Stimulated activated naive CD8-positive, alpha-beta T cell treated with anti-CD3 and anti-CD28 coated beads, Interleukin-15, Interleukin-2, amounts not matched to agents 100 ng/mL and 50 ng/mL, for 24 hours (primary cell): ENCODE measurements around the gene DCUN1D4.
A peak's percentile ranks its signal among the peaks of the same experiment; 100 is the strongest.

ENCODE experiments used
- H3K27ac Mint-ChIP-seq: one replicate; pipeline ENCODE4 v1.8.0; 2021; ENCODE audit warnings: mild to moderate bottlenecking, mixed read lengths
- H3K27me3 Mint-ChIP-seq: one replicate; pipeline ENCODE4 v1.8.0; 2021; ENCODE audit warnings: mixed read lengths
- H3K36me3 Mint-ChIP-seq: one replicate; pipeline ENCODE4 v1.8.0; 2021; ENCODE audit warnings: low read depth, mixed read lengths
- H3K4me1 Mint-ChIP-seq: one replicate; pipeline ENCODE4 v1.8.0; 2021; ENCODE audit warnings: low read depth, mixed read lengths
- H3K4me3 Mint-ChIP-seq: one replicate; pipeline ENCODE4 v1.8.0; 2021; ENCODE audit warnings: mild to moderate bottlenecking, mixed read lengths
- H3K9me3 Mint-ChIP-seq: one replicate; pipeline ENCODE4 v1.8.0; 2021; ENCODE audit warnings: mixed read lengths

Gene DCUN1D4

DNA sequence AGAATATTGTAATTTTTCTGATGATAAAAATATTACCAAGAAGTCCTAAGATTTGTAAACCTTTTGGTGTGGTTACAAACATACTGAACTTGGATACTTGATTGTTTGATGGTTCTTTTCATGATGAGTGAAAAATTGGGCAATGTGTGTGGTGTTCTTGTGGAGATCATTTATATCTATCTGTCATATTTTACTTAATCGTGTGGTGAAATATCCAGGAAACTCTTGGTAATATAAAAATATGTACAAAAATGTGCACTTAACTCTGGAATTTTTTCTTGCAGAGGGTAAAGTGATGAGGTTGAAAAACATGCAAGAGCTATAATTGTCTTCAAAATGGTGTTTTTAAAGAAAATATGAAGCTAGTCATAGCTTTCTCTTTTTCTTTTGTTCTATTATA is 2.8 kb downstream of the DCUN1D4 start:
- peaks cover 16% of the 10 kb centered on the region for H3K36me3 Mint-ChIP-seq
- peaks cover 39% of the 10 kb centered on the region for H3K4me1 Mint-ChIP-seq
- no peaks in the 10 kb centered on the region for H3K9me3 Mint-ChIP-seq
- no peaks in the 10 kb centered on the region for H3K27me3 Mint-ChIP-seq
- H3K4me3 Mint-ChIP-seq: peak overlapping the region; percentile 86
- no peak overlapping the region for H3K27ac Mint-ChIP-seq

DNA sequence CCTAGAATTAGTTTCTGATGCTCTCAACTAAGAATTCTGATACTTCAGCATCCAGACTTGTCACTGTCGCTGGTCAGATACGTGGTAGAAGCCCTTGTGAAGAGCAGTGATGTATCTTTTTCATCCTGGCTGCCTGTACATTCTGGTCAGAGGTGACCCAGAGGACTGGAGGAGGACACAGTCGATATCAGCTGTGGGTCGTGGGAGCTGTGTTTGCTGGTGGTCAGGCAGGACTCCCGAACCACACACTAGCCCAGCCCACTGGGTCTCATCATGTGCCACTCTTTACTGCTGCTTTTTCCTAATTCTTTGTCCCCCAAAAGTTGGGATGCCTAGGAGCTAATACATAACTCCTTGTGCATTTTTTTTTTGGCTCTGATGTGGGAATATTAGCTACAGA is 6.5 kb downstream of the DCUN1D4 start:
- H3K36me3 Mint-ChIP-seq: peaks cover 21% of the 10 kb centered on the region
- no peaks in the 10 kb centered on the region for H3K9me3 Mint-ChIP-seq
- no peak overlapping the region for H3K27ac Mint-ChIP-seq
- no peak overlapping the region for H3K4me3 Mint-ChIP-seq
- H3K27me3 Mint-ChIP-seq: no peaks in the 10 kb centered on the region
- H3K4me1 Mint-ChIP-seq: peaks cover 49% of the 10 kb centered on the region

DNA sequence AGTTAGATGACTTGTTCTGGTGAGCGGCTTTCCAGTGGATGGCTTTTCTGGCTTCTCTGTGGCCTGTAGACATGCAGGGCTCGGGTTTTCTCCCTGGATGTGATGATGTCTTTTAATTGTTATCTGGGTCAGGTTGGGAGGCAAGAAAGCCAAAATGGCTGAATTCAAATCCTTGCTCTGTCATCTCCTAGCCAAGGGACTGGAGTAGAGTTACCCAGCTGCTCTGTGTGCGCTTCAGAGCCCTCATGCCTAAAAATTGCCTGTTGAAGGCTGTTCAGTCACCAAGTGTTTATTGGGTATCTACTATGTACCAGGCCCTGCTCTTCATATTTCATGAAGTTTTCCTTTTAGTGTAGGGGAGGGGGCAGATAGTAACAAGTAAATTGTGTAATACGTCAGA is 7.3 kb downstream of the DCUN1D4 start:
- H3K4me1 Mint-ChIP-seq: peaks cover 49% of the 10 kb centered on the region
- H3K36me3 Mint-ChIP-seq: peaks cover 22% of the 10 kb centered on the region
- H3K4me3 Mint-ChIP-seq: no peak overlapping the region
- no peaks in the 10 kb centered on the region for H3K27me3 Mint-ChIP-seq
- H3K9me3 Mint-ChIP-seq: no peaks in the 10 kb centered on the region
- no peak overlapping the region for H3K27ac Mint-ChIP-seq

DNA sequence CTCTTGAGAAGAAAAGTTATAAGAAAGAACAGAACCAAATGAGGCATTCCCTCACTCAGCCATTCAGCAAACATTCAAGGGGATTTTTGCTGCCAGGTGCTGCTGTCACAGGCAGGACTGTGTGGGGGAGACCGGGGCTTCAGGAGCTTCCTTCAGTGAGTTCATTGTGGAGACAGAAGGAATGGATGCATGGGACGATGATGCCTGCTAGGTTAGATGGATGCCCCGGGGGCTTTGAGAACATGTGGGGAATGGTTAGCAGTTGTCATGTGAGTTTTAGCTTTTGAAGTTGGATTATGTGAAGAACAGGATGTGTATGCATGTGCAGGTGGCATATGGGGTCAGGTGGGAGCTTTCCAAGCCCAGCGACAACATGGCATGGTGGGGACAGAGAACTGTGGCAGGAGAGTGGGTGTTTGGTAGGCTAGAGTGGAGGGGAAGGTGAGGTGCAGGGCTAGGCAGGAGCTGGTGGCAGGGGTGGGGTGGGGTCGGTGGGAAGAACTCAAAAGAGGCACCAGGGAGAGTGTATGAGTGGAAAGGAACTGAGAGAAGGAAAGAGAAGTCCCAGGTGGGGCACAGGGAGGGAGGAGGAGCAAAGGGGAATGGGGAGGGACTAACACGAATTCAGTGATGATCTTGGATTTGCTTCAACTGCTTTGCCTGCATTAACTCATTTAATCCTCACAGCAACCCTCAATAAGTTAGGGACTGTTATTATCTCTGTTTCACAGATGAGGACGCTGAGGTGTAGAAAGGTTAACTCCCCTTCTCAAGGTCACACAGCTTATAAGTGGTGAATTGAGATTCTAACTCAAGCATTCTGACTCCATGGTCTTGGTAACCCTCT is 8.4 kb downstream of the DCUN1D4 start:
- H3K36me3 Mint-ChIP-seq: peaks cover 23% of the 10 kb centered on the region
- no peaks in the 10 kb centered on the region for H3K27me3 Mint-ChIP-seq
- peaks cover 41% of the 10 kb centered on the region for H3K4me1 Mint-ChIP-seq
- H3K4me3 Mint-ChIP-seq: no peak overlapping the region
- no peaks in the 10 kb centered on the region for H3K9me3 Mint-ChIP-seq
- no peak overlapping the region for H3K27ac Mint-ChIP-seq

DNA sequence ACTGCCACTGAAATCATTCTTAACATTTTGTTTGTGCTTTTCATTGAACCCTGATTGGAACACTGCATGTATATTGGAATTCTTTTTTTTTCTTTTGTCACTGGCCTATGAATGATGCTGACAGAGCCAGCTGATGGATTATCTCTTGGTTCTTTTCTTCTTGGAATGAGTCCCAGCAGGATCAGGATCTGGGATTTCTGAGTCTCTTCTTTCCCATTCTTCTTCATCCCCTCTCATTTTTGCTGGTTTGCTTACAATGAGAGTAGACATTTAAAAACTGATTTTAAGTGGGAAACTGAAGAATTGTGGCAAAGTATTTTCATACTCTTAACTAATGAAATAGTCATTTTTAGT is 9.0 kb downstream of the DCUN1D4 start:
- no peak overlapping the region for H3K4me3 Mint-ChIP-seq
- H3K36me3 Mint-ChIP-seq: peaks cover 23% of the 10 kb centered on the region

DNA sequence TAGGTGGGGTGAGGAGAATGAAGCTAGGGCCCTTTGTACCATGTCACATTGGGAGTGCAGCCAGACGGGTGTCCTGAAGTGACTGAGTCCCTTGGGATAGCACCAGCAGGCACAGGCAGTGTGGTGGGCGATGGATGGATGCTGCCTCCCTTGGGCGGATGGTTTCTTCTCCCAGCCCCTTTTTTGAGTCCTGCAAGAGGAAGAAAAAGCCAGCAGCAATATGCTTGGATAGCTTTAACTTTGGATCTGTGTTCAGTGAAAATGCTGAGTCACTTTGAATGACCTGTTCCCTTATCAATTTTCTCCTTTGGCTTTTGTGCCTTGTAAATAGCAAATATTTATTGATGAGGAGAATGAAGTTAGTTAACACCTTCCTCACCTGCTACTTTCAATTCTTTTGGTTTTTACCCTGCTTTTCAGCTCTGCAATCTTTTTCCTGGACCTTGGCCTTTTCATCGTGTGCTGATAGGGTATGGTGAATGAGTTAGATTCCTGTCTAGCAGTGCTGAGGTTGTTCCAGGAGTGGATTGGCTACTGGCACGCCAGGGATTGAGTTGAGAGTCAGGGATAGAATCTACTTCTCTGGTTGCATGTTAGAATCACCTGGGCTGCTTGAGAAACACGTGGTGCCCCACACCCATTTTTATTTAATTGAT is 10.2 kb downstream of the DCUN1D4 start:
- Mint-ChIP-seq H3K27ac (no peak overlapping the region), H3K4me1 (peaks cover 37% of the 10 kb centered on the region), H3K36me3 (peaks cover 33% of the 10 kb centered on the region), H3K27me3 (no peaks in the 10 kb centered on the region), H3K9me3 (no peaks in the 10 kb centered on the region), H3K4me3 (no peak overlapping the region)

More for the DNA sequence above, 9.0 kb downstream of the DCUN1D4 start:
- no peak overlapping the region for H3K27ac Mint-ChIP-seq
- peaks cover 40% of the 10 kb centered on the region for H3K4me1 Mint-ChIP-seq
- H3K27me3 Mint-ChIP-seq: no peaks in the 10 kb centered on the region
- no peaks in the 10 kb centered on the region for H3K9me3 Mint-ChIP-seq

DNA sequence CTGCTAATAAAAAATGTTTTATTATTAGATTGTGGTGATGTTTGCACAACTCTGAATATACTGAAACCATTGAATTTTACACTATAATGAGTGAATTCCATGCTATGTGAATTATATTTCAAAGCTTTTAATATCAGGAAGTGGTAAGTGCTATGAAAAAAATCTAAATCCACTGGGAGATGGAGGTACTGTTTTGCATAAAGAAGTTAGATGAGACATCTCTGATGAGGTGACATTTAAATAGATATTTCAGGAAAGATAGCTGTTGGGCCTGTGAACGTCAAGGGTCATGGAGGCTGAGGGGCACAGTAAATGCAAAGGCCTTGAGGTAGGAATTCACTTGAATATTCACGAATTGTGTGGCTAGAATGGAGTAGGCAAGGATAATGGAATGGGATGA is 12.3 kb downstream of the DCUN1D4 start:
- Mint-ChIP-seq H3K27ac (no peak overlapping the region), H3K36me3 (peaks cover 34% of the 10 kb centered on the region), H3K27me3 (no peaks in the 10 kb centered on the region), H3K4me3 (no peak overlapping the region), H3K9me3 (no peaks in the 10 kb centered on the region), H3K4me1 (peaks cover 39% of the 10 kb centered on the region)

DNA sequence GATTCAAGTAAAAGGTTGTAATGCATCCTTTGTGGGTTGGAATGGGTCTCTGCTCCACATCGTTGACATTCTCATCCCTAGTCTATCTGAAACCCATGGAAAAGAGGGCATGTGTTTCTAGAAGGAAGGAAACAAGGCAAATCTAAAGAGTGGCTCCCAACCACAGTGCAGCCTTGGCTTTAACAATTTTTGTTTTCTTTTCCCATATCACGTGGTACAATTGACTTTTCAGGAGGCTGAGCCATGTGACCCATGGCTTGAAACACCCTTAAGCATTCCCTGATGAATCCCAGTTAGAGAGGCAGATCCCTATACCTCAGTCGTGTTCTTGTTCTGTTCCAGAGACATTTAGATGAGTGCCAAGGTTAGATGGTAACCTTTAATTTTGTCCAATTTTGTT is 12.8 kb downstream of the DCUN1D4 start:
- Mint-ChIP-seq H3K4me3 (no peak overlapping the region), H3K27me3 (no peaks in the 10 kb centered on the region), H3K9me3 (no peaks in the 10 kb centered on the region), H3K36me3 (peaks cover 39% of the 10 kb centered on the region), H3K4me1 (peaks cover 38% of the 10 kb centered on the region), H3K27ac (no peak overlapping the region)

DNA sequence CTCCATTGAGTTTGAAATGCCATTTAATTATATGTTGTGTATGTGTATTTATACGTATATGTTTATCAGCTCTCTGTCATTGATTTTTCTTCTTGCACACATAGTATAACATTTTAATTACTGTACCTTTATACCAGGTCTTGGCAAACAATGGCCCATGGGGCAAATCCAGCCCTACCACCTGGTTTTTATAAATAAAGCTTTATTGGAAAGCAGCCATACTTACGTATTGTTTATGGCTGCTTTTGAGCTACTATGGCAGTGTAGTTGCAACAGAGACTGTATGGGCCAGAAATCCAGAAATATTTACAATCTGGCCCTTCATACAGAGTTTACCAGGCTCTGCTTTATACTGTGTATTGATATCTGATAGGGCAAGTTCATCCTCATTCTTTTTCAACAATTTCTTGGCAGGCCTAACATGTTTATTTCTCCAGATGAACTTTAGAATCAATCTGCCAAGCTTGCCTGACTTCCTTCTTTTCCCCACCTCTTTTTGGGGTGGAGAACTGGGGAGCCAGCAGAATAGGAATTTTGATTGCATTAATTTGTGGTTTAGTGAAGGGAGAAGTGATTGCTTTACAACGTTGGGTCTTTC is 15.8 kb downstream of the DCUN1D4 start:
- Mint-ChIP-seq H3K27me3 (no peaks in the 10 kb centered on the region), H3K27ac (no peak overlapping the region), H3K4me3 (no peak overlapping the region), H3K36me3 (peaks cover 47% of the 10 kb centered on the region), H3K4me1 (peaks cover 32% of the 10 kb centered on the region), H3K9me3 (no peaks in the 10 kb centered on the region)

DNA sequence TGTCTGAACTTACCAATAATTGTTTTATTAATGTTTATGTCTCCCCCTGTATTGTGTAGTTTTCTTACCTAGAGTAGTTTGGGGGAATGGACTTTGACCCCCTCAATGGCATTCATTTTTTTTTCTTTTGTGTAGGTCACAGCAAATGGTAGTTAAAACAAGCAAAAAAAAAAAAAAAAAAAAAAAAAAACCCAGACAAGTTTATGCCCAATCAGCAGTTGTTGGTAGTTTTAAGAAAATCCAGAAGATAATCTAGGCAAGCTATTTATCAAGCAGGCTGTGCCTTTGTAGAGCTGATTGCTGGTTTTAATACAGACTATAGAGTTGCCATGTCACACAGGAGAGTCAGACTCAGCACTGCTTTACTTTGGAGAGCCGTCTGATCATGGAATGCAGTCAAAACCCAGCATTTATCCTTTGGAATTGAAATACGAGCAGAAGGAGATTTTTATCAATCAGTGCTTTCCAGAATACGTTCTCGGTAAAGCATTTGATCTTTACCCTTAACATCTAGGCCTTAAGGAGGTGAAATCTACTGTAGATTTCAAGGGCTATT is 16.6 kb downstream of the DCUN1D4 start:
- H3K4me3 Mint-ChIP-seq: no peak overlapping the region
- peaks cover 24% of the 10 kb centered on the region for H3K4me1 Mint-ChIP-seq
- H3K9me3 Mint-ChIP-seq: no peaks in the 10 kb centered on the region
- H3K36me3 Mint-ChIP-seq: peaks cover 56% of the 10 kb centered on the region
- H3K27me3 Mint-ChIP-seq: no peaks in the 10 kb centered on the region
- no peak overlapping the region for H3K27ac Mint-ChIP-seq

DNA sequence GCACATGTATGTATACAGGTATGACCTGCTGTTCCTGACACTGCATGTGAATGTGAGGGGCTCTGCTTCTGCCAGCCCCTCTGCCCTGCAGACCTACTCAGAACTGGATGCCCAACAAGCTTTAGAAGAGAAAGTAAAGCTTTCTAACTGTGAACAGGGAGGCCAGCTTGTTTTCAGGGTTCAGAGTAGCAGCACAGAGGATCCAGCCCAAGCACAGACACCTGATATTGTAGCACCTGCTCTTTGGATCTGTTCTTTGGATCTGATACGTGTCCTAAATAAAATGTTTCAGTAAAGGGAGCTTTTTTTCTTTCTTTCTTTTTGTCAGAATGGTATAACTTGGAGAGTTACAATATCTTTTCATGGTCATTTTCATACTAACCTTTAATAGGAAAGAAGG is 19.2 kb downstream of the DCUN1D4 start:
- H3K27ac Mint-ChIP-seq: no peak overlapping the region
- H3K27me3 Mint-ChIP-seq: no peaks in the 10 kb centered on the region
- H3K4me3 Mint-ChIP-seq: no peak overlapping the region
- peaks cover 64% of the 10 kb centered on the region for H3K36me3 Mint-ChIP-seq
- no peaks in the 10 kb centered on the region for H3K9me3 Mint-ChIP-seq
- H3K4me1 Mint-ChIP-seq: peaks cover 16% of the 10 kb centered on the region

DNA sequence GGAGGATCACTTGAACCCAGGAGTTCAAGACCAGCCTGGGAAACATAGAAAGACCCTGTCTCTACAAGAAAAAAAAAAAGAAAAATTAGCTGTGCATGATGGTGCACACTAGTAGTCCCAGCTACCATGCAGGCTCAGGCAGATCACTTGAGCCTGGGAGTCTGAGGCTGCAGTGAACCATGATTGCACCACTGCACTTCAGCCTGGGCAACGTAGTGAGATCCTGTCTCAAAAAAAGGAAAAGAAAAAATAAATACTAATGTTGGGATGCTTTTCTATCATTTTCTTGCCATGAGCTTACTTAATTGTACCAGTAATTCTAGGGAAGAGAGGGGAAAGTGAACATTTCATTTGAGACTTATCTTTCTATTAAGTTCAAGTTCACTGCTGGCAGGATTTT is 19.8 kb downstream of the DCUN1D4 start:
- Mint-ChIP-seq H3K4me3 (no peak overlapping the region), H3K36me3 (peaks cover 63% of the 10 kb centered on the region), H3K27ac (no peak overlapping the region), H3K27me3 (no peaks in the 10 kb centered on the region), H3K9me3 (no peaks in the 10 kb centered on the region), H3K4me1 (peaks cover 16% of the 10 kb centered on the region)

DNA sequence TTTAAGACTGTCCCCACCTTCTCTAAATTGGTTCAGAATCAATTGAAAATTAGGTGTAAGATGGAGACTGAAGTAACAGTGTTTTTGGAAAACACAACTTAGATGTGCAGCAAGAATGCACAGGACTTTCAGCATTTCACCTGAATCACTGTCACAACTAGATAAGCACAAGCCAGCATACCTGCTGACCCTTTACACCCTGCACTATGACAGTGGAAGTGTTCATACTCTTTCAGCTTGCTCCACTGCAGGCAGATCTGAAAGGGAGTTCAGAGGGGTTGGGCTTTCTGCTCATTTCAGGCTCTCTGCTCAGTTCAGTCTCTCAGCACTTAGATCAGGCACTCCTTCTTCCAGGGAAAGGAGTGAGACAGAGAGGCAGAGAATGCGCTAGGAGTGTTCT is 22.8 kb downstream of the DCUN1D4 start:
- H3K4me3 Mint-ChIP-seq: no peak overlapping the region
- no peaks in the 10 kb centered on the region for H3K9me3 Mint-ChIP-seq
- peaks cover 60% of the 10 kb centered on the region for H3K36me3 Mint-ChIP-seq
- H3K27me3 Mint-ChIP-seq: no peaks in the 10 kb centered on the region
- no peak overlapping the region for H3K27ac Mint-ChIP-seq
- H3K4me1 Mint-ChIP-seq: peaks cover 5% of the 10 kb centered on the region

DNA sequence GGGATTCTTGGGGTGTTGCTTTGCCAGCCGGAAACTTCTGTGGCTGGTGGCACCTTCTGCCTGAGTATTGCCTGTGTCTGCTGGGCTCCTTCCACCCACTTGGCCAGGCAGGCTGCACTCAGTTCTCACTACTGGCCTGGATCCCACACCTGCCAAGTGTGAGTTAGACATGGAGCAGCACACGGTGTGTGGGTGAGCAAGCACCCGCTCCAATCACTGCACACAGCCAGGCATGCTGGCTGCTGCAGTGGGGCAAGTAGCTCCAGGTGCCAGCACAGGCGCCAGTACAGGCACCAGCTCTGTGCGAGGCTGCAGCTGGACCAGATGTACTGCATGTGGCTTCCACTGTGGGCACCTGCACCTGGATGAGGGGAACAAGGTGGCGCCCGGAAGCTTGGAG is 23.9 kb downstream of the DCUN1D4 start:
- H3K27ac Mint-ChIP-seq: no peak overlapping the region
- H3K4me1 Mint-ChIP-seq: no peaks in the 10 kb centered on the region
- no peaks in the 10 kb centered on the region for H3K27me3 Mint-ChIP-seq
- H3K4me3 Mint-ChIP-seq: no peak overlapping the region
- peaks cover 65% of the 10 kb centered on the region for H3K36me3 Mint-ChIP-seq
- no peaks in the 10 kb centered on the region for H3K9me3 Mint-ChIP-seq
